K562 (cell line): Measurements from ENCODE around the gene LY6G6F. TPM values are rescaled to one million over a fixed set of nuclear protein-coding genes. Genes with fewer than 3 reads are reported as not detected.

Source experiments
- polyA plus RNA-seq, 8 experiments: library from polyadenylated mRNA; depleted of rRNA in 4 of 8; stranded (reverse) in 5 of 8; unstranded in 3 of 8; fragments of >200 nt; fragmentation: Nextera tagmentation in 2 of 8; fragmentation: Illumina TruSeq in 1 of 8; extraction: Ambion mirVana in 2 of 8; extraction: Trizol in 1 of 8; gene quantifications; 2 replicates each; pipeline versions ENCODE4 v1.2.1 to v1.2.3, GENCODE V29; 2011 to 2014; ENCODE audit warnings: inconsistent platforms in 1 of 8, missing spikeins in 1 of 8
- total RNA-seq, 7 experiments: library from RNA; depleted of rRNA in 6 of 7; stranded (reverse); fragments of >200 nt in 6 of 7; fragmentation: Illumina TruSeq in 2 of 7; extraction: Trizol in 2 of 7; gene quantifications; 2 replicates each; pipeline versions ENCODE4 v1.2.1 to v1.2.3, GENCODE V29; 2011 to 2021; ENCODE audit warnings: low replicate concordance in 1 of 7
- TF ChIP-seq, protein P1 (sequence below), 2 experiments: fragments of 450-650 bp; formaldehyde crosslinking in 1 of 2; IDR thresholded peaks; 2 replicates each; pipeline versions ENCODE4 v1.4.0 to v1.6.1; 2014 to 2020; ENCODE audit warnings: mild to moderate bottlenecking in 2 of 2, borderline replicate concordance in 1 of 2, low read depth in 1 of 2

Gene LY6G6F
- total and polyA plus RNA-seq, 9 of the 15 experiments (the other 6 are each of a cell fraction or from before 2014, with no cell fraction given), result 0.14 to 0.50 (median 0.28) TPM; not detected in 2

DNA sequence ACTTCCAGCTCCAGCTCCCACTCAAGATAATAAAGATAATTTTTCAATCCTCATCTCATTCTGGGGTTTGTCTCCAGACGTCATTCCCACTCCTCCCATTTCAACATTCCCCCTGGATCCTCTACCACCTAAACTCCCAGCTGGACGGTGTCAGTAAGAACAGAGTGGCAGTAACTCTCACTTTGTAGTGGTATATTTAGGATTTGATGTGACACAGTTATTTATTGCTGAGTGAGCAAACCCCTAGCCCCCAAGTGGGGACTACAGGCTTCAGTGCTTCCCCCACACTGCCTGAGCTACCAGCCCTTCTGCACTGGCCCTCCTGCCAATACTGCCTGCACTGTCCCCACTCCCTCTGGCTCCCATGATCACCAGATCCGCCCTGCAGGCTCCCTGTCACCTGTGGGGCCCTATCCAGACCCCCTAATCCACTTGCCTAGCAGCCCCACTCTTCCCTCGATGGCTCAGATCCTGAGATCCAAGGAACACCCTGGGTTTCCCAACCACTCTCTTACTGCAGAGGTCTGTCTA lies 48.4 kb upstream of the LY6G6F start (continued):
- TF ChIP-seq, protein P1, sequence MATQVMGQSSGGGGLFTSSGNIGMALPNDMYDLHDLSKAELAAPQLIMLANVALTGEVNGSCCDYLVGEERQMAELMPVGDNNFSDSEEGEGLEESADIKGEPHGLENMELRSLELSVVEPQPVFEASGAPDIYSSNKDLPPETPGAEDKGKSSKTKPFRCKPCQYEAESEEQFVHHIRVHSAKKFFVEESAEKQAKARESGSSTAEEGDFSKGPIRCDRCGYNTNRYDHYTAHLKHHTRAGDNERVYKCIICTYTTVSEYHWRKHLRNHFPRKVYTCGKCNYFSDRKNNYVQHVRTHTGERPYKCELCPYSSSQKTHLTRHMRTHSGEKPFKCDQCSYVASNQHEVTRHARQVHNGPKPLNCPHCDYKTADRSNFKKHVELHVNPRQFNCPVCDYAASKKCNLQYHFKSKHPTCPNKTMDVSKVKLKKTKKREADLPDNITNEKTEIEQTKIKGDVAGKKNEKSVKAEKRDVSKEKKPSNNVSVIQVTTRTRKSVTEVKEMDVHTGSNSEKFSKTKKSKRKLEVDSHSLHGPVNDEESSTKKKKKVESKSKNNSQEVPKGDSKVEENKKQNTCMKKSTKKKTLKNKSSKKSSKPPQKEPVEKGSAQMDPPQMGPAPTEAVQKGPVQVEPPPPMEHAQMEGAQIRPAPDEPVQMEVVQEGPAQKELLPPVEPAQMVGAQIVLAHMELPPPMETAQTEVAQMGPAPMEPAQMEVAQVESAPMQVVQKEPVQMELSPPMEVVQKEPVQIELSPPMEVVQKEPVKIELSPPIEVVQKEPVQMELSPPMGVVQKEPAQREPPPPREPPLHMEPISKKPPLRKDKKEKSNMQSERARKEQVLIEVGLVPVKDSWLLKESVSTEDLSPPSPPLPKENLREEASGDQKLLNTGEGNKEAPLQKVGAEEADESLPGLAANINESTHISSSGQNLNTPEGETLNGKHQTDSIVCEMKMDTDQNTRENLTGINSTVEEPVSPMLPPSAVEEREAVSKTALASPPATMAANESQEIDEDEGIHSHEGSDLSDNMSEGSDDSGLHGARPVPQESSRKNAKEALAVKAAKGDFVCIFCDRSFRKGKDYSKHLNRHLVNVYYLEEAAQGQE (IDR thresholded peaks at IDR 0.05; ENCODE audit: borderline replicate concordance), result 0 out of 2 replicates have a peak, but pooled peaks have one; percentile 1
- TF ChIP-seq, protein P1 (CRISPR knock-in tag; IDR thresholded peaks at IDR 0.05; ENCODE audit: low read depth), result no peak
